Frontal cortex (tissue), 4 donors: Measurements from ENCODE around the gene ZNF264. TPM values are rescaled to one million over a fixed set of nuclear protein-coding genes. Genes with fewer than 3 reads are reported as not detected.
"Not testable (repeated sequence)": the region's sequence is repeated elsewhere in the genome, so short reads cannot be mapped to it uniquely, and the experiment has no call there.

Source experiments
- DNase-seq, 2 donors: peaks; one replicate each; pipeline ENCODE4 v3.0.0; 2012; ENCODE audit warnings: low spot score in 2 of 2
- FAIRE-seq: peaks from 2 replicates; lab custom pipeline; 2012; peaks lifted over from hg19 to GRCh38; lab: Jason Lieb, UNC
- small RNA-seq: library from RNA; depleted of rRNA; stranded (forward); fragments of <200 nt; gene quantifications from one replicate; pipeline ENCODE3, GENCODE V24; 2014
- total RNA-seq: library from RNA; depleted of rRNA; stranded (reverse); fragments of >200 nt; gene quantifications from one replicate; pipeline ENCODE4 v1.2.3, GENCODE V29; 2014
- donor health status: control.
- donor health status: control.
- donor health status: control.

The ZNF264 gene
- total RNA-seq, 1 donor from 2014 or later = 23.6 TPM

DNA sequence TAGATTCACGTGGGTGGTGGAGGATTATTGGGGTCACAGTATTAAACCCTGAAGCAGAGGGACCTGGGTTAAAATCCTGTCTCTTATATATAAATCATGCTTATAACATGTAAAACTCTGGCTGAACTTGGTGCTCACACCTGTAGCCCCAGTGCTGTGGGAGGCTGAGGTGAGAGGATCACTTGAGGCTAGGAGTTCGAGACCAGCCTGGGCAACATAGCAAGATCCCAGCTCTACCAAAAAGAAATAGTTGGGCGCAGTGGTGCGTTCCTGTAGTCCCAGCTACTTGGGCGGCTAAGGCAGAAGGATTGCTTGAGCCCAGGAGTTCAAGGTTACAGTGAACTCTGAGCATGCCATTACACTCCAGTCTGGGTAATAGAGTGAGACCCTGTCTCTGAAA, 51.5 kb downstream of the ZNF264 start:
- DNase-seq (no peak), FAIRE-seq (no peak)

DNA sequence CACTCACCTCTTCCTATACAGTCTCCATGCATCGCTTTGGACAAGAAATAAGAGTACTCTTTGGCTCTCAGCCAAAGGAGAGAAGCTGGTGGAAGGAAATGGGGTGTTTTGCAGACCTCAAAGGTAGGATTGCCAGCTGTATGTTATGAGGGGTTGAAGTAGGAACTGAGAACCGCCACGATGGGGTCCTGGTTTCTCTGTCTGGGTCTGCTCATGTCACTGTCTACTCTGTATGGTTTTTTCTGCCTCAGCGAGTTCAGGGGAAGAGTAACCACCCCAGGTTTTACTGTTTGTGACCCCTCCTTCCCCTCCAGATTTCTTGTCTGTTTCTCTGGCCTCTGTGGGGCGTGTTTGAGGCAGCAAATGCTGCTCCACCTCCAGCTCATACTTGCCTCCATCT, 53.2 kb downstream of the ZNF264 start:
- no peak for DNase-seq
- FAIRE-seq = no peak

DNA sequence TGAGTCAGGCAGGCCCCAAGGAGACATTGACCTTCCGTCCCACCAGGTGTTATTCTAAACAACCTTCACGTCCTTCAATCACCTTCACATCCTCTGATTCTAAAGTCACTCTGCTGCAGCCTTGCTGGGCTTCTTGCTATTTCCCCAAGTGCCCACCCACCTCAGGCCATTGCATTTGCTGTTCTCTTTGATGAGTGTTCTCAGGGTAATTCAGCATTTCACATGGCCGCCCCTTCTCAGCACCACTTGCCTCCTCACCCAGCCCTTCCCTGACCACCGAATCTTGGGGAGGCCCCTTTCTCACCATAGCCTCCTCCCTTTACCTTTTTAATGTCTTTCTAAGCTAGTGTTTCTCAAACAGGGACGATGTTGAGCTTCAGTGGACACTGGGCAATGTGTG, 53.8 kb downstream of the ZNF264 start:
- FAIRE-seq = no peak
- DNase-seq = no peak

DNA sequence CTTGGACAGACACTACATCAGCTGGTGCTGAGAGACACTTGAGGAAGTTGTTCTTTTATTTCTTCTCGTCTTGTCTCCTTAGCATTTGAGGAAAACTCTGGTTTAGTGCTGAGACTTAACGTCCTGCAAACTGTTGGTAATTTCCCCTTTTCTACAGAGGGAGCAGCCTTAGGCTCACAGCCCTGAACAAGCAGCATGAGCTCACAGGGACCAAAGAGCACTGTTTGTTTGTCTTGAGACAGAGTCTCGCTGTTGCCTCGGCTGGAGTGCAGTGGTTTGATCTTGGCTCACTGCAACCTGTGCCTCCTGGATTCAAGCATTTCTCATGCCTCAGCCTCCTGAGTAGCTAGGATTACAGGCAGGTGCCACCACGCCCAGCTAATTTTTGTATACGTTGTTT, 54.7 kb downstream of the ZNF264 start:
- FAIRE-seq (no peak), DNase-seq (no peak)

DNA sequence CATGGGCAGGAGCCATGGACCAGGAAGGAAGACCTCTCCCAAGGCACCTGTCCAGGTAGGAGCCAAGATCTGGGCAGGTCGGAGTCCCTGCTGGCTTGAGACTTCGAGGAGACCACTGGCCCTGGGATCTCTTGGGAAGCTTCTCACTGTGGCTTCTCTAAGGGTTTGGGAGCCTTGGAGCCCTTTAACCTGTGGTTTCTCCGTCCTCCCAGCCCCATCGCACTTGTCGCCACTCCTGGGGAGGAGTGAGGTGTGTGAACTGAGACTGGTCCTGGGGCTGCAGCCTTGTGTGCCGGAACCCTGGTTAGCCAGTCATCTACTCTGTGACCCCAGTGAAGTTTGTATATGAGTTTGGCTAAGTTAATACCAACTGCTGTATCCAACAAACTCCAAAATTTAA, 57.3 kb downstream of the ZNF264 start:
- no peak for FAIRE-seq
- no peak for DNase-seq

GRCh38 chr19:57249329-57249728, 58.0 kb downstream of the ZNF264 start:
- no peak for DNase-seq
- FAIRE-seq = no peak

- FAIRE-seq, DNase-seq: not testable (repeated sequence)
Observed at GRCh38 chr19:57253767-57254166, 62.5 kb downstream of the ZNF264 start.

DNA sequence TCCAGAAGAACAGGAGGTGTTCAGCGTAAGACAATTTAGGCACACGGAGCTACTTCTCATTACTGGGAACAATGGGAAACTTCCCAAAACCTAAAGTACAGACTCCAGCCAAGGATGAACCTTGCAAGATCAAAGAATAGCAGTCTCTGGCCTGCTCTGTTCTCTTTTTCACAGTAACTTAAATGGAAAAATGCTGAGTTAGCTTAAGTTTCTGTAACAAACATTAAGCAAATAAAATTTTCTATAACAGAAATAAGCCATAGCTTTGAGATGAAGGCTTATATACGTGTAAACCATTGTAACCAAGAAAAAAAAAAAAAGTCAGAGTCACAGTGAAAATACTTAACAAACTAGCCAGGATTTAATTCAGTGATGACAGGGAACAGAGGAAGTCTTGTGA, 70.7 kb downstream of the ZNF264 start:
- DNase-seq = no peak
- FAIRE-seq = no peak

DNA sequence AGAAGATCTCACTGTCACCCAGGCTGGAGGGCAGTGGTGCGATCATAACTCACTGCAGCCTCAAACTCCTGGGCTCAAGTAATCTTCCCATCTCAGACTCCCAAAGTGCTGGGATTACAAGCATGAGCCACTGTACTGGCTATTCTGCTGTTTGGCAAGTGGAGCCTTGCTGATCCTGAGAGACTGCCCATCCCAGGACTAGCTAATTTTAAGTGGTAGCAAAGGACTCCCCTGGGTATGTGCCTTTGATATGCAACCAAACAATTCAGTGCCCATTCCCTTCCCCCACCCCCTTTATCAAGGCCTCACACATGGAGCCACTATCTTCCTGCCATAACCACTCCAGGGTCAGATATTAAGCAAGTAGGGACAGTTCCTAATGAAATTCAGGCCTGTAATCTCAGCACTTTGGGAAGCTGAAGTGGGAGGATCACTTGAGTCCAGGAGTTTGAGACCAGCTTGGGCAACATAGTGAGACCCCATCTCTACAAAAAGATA, 72.0 kb downstream of the ZNF264 start:
- FAIRE-seq = no peak
- DNase-seq = no peak

DNA sequence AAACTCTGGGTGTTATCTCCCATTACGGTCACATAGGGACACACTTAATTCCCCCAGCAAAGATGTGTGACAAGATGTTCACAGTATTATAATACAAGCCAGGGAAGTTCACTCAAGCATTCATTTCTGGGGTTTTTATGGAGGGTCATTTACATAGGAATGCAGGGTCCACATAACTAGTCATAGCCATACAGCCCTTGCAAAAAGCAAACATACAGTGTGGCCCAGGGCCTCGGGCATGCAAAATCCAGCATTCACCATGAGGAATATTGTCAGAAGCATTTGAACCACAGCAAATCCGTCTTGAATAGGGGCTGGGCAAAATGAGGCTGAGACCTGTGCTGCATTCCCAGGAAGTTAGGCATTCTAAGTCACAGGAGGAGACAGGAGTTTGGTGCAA, 76.0 kb downstream of the ZNF264 start:
- DNase-seq (no peak), FAIRE-seq (no peak)

DNA sequence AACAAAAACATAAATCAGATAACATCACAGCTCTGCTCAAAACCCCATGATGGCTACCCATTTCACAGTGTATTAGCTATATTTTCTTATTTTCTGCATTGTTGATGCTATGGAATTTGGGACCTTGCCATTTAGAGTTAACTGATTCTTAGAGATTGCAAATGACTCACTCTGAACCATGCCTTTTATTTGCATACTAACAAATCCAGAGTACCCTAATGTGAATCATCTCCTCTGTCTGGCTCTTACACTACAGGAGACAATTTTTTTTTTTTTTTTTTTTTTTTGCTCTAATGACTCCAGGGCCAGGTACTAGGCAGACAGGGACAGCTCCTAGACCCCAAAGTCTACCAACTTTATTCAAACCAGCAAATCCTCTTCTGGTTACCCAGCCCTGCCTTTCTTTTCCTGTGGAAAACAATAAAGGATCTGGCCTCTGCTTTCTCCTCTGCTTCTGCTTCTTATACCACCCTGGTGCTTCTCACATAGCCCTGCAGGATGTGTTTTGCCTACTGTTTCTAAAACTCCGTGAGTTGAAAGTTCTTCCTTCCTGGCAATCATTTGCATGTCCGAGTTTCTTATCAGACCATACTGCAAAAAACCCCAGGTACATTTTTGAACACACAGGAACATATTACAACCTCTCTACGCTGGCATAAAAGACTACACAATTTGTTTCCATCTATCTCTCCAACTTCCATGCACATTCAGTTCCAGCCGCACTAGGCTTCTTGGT, 78.4 kb downstream of the ZNF264 start:
- FAIRE-seq (no peak), DNase-seq (no peak)

GRCh38 chr19:57271280-57271679, 80.0 kb downstream of the ZNF264 start:
- DNase-seq (no peak), FAIRE-seq (no peak)

Small RNA genes lying within 50 kb of the gene (small RNA-seq; reads per million reads assigned to genes)
- gene AC025588.3 = not detected

Other genes with a start within 250 kb of the ZNF264 start
- gene USP29, start 71.5 kb upstream of the ZNF264 start, total RNA-seq = not detected
- gene ZIM3, start 46.3 kb upstream of the ZNF264 start, total RNA-seq = not detected
- gene DUXA, start 24.0 kb upstream of the ZNF264 start, total RNA-seq = not detected
- gene AURKC, start 39.5 kb downstream of the ZNF264 start, total RNA-seq = 1.2 TPM
- 28.9 TPM for gene ZNF805, start 49.1 kb downstream of the ZNF264 start, total RNA-seq
- gene ZNF460, start 89.0 kb downstream of the ZNF264 start, total RNA-seq = 126 TPM
- gene ZNF543, start 129.0 kb downstream of the ZNF264 start, total RNA-seq = 34.2 TPM
- gene ZNF304, start 159.8 kb downstream of the ZNF264 start, total RNA-seq = 26.5 TPM
- gene TRAPPC2B, start 172.1 kb downstream of the ZNF264 start, total RNA-seq = 36.7 TPM
- gene ZNF547, start 172.1 kb downstream of the ZNF264 start, total RNA-seq = 13.5 TPM
- gene ZNF548, start 198.4 kb downstream of the ZNF264 start, total RNA-seq = 45.7 TPM
- 27.7 TPM for gene ZNF17, start 219.7 kb downstream of the ZNF264 start, total RNA-seq
- 37.9 TPM for gene ZNF749, start 243.8 kb downstream of the ZNF264 start, total RNA-seq